OCI-LY3 (cell line): ENCODE results near the gene AIDA.

Experiments
- EZH2phosphoT487 ChIP-seq: fragments of 200-600 bp; shearing (Covaris generic); IDR thresholded peaks from 2 replicates; pipeline ENCODE4 v1.6.1; 2018; ENCODE audit warnings: antibody characterized with exemption, mixed run types, low read depth
- TF ChIP-seq, protein P1 (sequence below): fragments of 200-600, 300-600 bp; sonication (generic); IDR thresholded peaks from 2 replicates; pipeline ENCODE4 v1.5.1; 2014; ENCODE audit warnings: antibody characterized with exemption, low read length, low read depth

DNA sequence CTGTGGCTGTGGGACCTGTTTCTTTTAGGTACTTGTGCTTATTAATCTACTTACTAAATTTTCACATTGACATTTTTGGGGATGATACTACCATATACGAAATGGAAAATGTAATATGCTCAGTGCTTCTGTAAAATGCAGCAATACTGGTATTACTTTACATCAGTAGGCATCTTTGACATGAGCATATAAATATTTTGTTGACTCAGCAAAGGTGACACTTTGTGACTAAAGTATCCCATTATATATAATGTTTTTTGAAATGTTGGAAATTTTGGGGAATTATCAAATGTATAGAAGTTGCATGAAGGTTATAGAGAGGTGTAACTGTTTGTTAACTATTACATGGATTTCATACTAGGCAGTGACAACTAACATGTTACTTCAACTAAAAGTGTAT lies 22.4 kb upstream of the AIDA start:
- TF ChIP-seq, protein P1, sequence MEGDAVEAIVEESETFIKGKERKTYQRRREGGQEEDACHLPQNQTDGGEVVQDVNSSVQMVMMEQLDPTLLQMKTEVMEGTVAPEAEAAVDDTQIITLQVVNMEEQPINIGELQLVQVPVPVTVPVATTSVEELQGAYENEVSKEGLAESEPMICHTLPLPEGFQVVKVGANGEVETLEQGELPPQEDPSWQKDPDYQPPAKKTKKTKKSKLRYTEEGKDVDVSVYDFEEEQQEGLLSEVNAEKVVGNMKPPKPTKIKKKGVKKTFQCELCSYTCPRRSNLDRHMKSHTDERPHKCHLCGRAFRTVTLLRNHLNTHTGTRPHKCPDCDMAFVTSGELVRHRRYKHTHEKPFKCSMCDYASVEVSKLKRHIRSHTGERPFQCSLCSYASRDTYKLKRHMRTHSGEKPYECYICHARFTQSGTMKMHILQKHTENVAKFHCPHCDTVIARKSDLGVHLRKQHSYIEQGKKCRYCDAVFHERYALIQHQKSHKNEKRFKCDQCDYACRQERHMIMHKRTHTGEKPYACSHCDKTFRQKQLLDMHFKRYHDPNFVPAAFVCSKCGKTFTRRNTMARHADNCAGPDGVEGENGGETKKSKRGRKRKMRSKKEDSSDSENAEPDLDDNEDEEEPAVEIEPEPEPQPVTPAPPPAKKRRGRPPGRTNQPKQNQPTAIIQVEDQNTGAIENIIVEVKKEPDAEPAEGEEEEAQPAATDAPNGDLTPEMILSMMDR = no peak
- TF ChIP-seq EZH2phosphoT487 = no peak
